Glomerular endothelial cell (primary cell): ENCODE measurements around the gene MTHFD1L. TPM values are rescaled to one million over a fixed set of nuclear protein-coding genes. Genes with fewer than 3 reads are reported as not detected.

Experiments
- DNase-seq: peaks from one replicate; pipeline ENCODE4 v3.0.0-alpha.2; 2011; ENCODE audit warnings: low read depth, low spot score; ENCODE audit errors: extremely low read depth
- total RNA-seq: library from RNA; depleted of rRNA; stranded (reverse); fragments of >200 nt; gene quantifications from 2 replicates; pipeline ENCODE4 v1.2.3, GENCODE V29; 2015

MTHFD1L gene
- total RNA-seq, 1 donor from 2014 or later, result 40.5 TPM

GRCh38 chr6:150865043-150865405 lies 478 bp upstream of the MTHFD1L start:
- DNase-seq, result no peak

GRCh38 chr6:150866147-150866990 lies 867 bp downstream of the MTHFD1L start:
- DNase-seq, result no peak

- DNase-seq, result no peak
These were observed 1.5 kb downstream of the MTHFD1L start for GRCh38 chr6:150866991-150867501.

- DNase-seq, result no peak
These were observed 3.3 kb downstream of the MTHFD1L start for GRCh38 chr6:150868759-150869158.

- no peak for DNase-seq
These were observed 8.7 kb downstream of the MTHFD1L start for GRCh38 chr6:150874179-150874578.

- DNase-seq, result no peak
These were observed 10.3 kb downstream of the MTHFD1L start for GRCh38 chr6:150875841-150876240.

- no peak for DNase-seq
These were observed 11.1 kb downstream of the MTHFD1L start for GRCh38 chr6:150876598-150876997.

- DNase-seq, result no peak
These were observed 12.4 kb downstream of the MTHFD1L start for GRCh38 chr6:150877928-150878327.

GRCh38 chr6:150878347-150879213 lies 13.1 kb downstream of the MTHFD1L start:
- no peak for DNase-seq

- DNase-seq, result no peak
These were observed 14.8 kb downstream of the MTHFD1L start for GRCh38 chr6:150880336-150880735.

GRCh38 chr6:150881911-150882481 lies 16.5 kb downstream of the MTHFD1L start:
- DNase-seq, result peak; percentile 99

GRCh38 chr6:150883521-150883920 lies 18.0 kb downstream of the MTHFD1L start:
- no peak for DNase-seq

- no peak for DNase-seq
These were observed 20.7 kb downstream of the MTHFD1L start for GRCh38 chr6:150886155-150886554.

GRCh38 chr6:150887978-150888563 lies 22.6 kb downstream of the MTHFD1L start:
- no peak for DNase-seq

- DNase-seq, result no peak
These were observed 24.8 kb downstream of the MTHFD1L start for GRCh38 chr6:150890346-150890745.

- peak; percentile 78 for DNase-seq
These were observed 26.5 kb downstream of the MTHFD1L start for GRCh38 chr6:150891888-150892485.

GRCh38 chr6:150894191-150894744 lies 28.8 kb downstream of the MTHFD1L start:
- no peak for DNase-seq

- no peak for DNase-seq
These were observed 29.5 kb downstream of the MTHFD1L start for GRCh38 chr6:150894935-150895552.

- DNase-seq, result no peak
These were observed 30.6 kb downstream of the MTHFD1L start for GRCh38 chr6:150895928-150896632.
